Bronchial epithelial cell (primary cell): Measurements from ENCODE around the gene FANCE. TPM values are rescaled to one million over a fixed set of nuclear protein-coding genes. Genes with fewer than 3 reads are reported as not detected.

Experiments used
- DNase-seq: peaks from one replicate; pipeline ENCODE4 v3.0.0-alpha.2; 2010; ENCODE audit warnings: low read depth
- FAIRE-seq: peaks from 2 replicates; lab custom pipeline; 2011; peaks lifted over from hg19 to GRCh38; lab: Jason Lieb, UNC
- H3K27me3 ChIP-seq: 2 replicates; pipeline ENCODE4 v1.5.1; 2011; ENCODE audit warnings: low read length; ENCODE audit not compliant: control insufficient read depth, insufficient read depth
- H3K36me3 ChIP-seq: 2 replicates; pipeline ENCODE4 v1.5.1; 2011; ENCODE audit warnings: low read length; ENCODE audit not compliant: control insufficient read depth, insufficient read depth
- H3K4me3 ChIP-seq: 2 replicates; pipeline ENCODE4 v1.5.1; 2011; ENCODE audit warnings: mild to moderate bottlenecking, low read depth, low read length, control low read depth
- total RNA-seq: library from RNA; depleted of rRNA; stranded (reverse); fragments of >200 nt; gene quantifications from 2 replicates; pipeline ENCODE4 v1.2.1, GENCODE V29; 2014
- TF ChIP-seq, protein P1 (sequence below): IDR thresholded peaks from 2 replicates; pipeline ENCODE4 v1.5.1; 2011; ENCODE audit warnings: mild to moderate bottlenecking, moderate library complexity, low read length, control low read depth, inconsistent platforms; ENCODE audit not compliant: insufficient read depth, severe bottlenecking

FANCE gene
- total RNA-seq, 1 donor from 2014 or later, result 46.3 TPM

DNA sequence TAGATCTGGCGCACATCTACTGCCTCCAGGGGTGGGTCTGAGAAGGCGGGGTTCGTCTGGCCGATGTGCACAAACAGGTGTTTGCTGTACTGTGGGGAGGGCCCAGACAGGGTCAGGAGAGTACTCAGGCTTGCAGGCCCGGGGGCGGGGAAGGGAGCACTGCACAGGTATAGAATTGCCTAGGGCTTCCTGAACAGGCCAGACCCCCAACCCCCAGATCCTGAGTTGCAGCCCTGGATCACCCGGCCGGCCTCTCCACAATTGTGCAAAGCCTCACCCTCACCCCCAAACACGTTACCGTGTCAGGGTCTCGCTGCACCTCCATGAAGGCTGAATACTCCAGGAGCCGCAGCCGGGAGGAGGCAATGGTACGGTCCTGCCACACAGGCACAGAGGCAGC lies 23.9 kb downstream of the FANCE start:
- H3K27me3 ChIP-seq, result no peaks in the 10 kb centered on the region
- H3K4me3 ChIP-seq, result no peak overlapping the region
- no peak for DNase-seq
- FAIRE-seq, result no peak
- H3K36me3 ChIP-seq, result peaks cover 24% of the 10 kb centered on the region
- TF ChIP-seq, protein P1, sequence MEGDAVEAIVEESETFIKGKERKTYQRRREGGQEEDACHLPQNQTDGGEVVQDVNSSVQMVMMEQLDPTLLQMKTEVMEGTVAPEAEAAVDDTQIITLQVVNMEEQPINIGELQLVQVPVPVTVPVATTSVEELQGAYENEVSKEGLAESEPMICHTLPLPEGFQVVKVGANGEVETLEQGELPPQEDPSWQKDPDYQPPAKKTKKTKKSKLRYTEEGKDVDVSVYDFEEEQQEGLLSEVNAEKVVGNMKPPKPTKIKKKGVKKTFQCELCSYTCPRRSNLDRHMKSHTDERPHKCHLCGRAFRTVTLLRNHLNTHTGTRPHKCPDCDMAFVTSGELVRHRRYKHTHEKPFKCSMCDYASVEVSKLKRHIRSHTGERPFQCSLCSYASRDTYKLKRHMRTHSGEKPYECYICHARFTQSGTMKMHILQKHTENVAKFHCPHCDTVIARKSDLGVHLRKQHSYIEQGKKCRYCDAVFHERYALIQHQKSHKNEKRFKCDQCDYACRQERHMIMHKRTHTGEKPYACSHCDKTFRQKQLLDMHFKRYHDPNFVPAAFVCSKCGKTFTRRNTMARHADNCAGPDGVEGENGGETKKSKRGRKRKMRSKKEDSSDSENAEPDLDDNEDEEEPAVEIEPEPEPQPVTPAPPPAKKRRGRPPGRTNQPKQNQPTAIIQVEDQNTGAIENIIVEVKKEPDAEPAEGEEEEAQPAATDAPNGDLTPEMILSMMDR, result no peak

GRCh38 chr6:35477028-35477427 lies 24.9 kb downstream of the FANCE start:
- FAIRE-seq, result no peak
- TF ChIP-seq, protein P1, result no peak

DNA sequence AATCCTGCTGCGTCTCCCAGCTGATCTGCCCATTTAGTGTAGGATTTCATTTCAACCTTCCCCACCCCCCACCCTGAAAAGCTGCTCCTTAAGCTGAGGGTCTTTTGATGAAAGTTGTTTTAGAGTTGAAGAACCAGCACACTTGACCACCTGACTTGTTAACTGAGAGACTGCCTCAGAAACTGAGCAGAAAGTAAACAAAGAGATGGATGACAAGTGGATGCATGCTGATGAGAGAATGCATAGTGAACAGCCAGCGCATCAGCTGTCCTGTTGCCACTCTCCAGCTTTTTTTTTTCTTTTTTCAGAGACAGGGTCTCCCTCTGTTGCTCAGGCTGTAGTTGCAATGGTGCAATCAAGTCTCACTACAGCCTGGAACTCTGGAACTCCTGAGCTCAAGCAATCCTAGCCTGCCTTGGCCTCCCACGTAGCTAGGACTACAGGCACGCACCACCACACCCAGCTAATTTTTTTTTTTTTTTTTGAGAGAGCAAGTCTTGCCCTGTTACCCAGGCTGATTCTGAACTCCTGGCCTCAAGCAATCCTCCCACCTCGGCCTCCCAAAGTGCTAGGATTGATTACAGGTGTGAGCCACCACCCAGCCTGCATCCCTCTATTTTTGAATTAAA lies 25.5 kb downstream of the FANCE start:
- FAIRE-seq (peak; percentile 64), DNase-seq (no peak)
- TF ChIP-seq, protein P1, result no peak
- Histone ChIP-seq H3K36me3 (peaks cover 23% of the 10 kb centered on the region), H3K27me3 (no peaks in the 10 kb centered on the region), H3K4me3 (no peak overlapping the region)

More at GRCh38 chr6:35477028-35477427, 24.9 kb downstream of the FANCE start:
- no peak for DNase-seq
- peaks cover 22% of the 10 kb centered on the region for H3K36me3 ChIP-seq
- H3K27me3 ChIP-seq, result no peaks in the 10 kb centered on the region
- H3K4me3 ChIP-seq, result no peak overlapping the region

GRCh38 chr6:35478259-35478658 lies 26.1 kb downstream of the FANCE start:
- peaks cover 27% of the 10 kb centered on the region for H3K36me3 ChIP-seq
- TF ChIP-seq, protein P1, result no peak
- H3K27me3 ChIP-seq, result no peaks in the 10 kb centered on the region
- H3K4me3 ChIP-seq, result no peak overlapping the region
- DNase-seq (no peak), FAIRE-seq (no peak)

DNA sequence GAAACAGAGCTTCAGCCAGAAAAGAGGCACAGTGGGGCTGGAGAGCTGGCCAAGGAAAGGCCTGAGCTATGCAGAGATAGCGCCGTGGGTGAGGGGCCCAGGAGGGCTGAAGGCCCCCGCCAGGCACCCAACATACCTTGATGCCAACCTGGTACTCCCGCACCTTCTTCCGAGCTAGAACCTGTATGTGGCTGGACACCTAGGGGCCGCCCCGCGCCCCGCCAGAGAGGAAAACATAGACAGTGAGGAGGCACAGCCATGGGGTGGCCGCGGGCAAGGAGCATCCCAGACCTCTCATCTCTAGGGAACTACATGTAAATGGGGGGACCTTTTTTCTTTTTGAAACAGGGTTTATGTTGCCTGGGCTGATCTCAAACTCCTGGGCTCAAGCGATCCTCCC lies 28.0 kb downstream of the FANCE start:
- no peak for DNase-seq

More for the DNA sequence above, 28.0 kb downstream of the FANCE start:
- Histone ChIP-seq H3K4me3 (no peak overlapping the region), H3K27me3 (no peaks in the 10 kb centered on the region), H3K36me3 (peaks cover 31% of the 10 kb centered on the region)
- FAIRE-seq, result no peak
- TF ChIP-seq, protein P1, result no peak
